Measurements from ENCODE around the gene RGS17.
"Not testable (repeated sequence)": the region's sequence is repeated elsewhere in the genome, so short reads cannot be mapped to it uniquely, and the experiment has no call there.

RGS17 gene

GRCh38 chr6:153126218-153126617, 4.9 kb downstream of the RGS17 start:
- no peak for FAIRE-seq
- DNase-seq (ENCODE audit: low spot score) = no peak

GRCh38 chr6:153125032-153125431, 6.0 kb downstream of the RGS17 start:
- DNase-seq (ENCODE audit: low spot score) = no peak

GRCh38 chr6:153123801-153124200, 7.3 kb downstream of the RGS17 start:
- DNase-seq (ENCODE audit: low spot score) = no peak
- FAIRE-seq = no peak

More at GRCh38 chr6:153125032-153125431, 6.0 kb downstream of the RGS17 start:
- no peak for FAIRE-seq

- no peak for DNase-seq (ENCODE audit: low spot score)
- FAIRE-seq = no peak
These were observed 9.8 kb downstream of the RGS17 start for GRCh38 chr6:153121311-153121710.

- DNase-seq (ENCODE audit: low spot score) = peak; percentile 10
- no peak for FAIRE-seq
These were observed 12.8 kb downstream of the RGS17 start for GRCh38 chr6:153117986-153118879.

GRCh38 chr6:153111082-153111481, 20.0 kb downstream of the RGS17 start:
- FAIRE-seq; DNase-seq (ENCODE audit: low spot score): not testable (repeated sequence)

- DNase-seq (ENCODE audit: low spot score); FAIRE-seq: not testable (repeated sequence)
These were observed 20.5 kb downstream of the RGS17 start for GRCh38 chr6:153110612-153111011.

GRCh38 chr6:153108315-153108714, 22.8 kb downstream of the RGS17 start:
- no peak for FAIRE-seq
- DNase-seq (ENCODE audit: low spot score) = peak; percentile 10

GRCh38 chr6:153106021-153106420, 25.1 kb downstream of the RGS17 start:
- FAIRE-seq (no peak), DNase-seq (ENCODE audit: low spot score) (no peak)

- no peak for FAIRE-seq
- no peak for DNase-seq (ENCODE audit: low spot score)
These were observed 26.9 kb downstream of the RGS17 start for GRCh38 chr6:153104220-153104619.

GRCh38 chr6:153103319-153103655, 27.8 kb downstream of the RGS17 start:
- DNase-seq (ENCODE audit: low spot score) = no peak
- FAIRE-seq = no peak

GRCh38 chr6:153102605-153103318, 28.3 kb downstream of the RGS17 start:
- no peak for DNase-seq (ENCODE audit: low spot score)
- no peak for FAIRE-seq

- DNase-seq (ENCODE audit: low spot score) (no peak), FAIRE-seq (no peak)
These were observed 29.6 kb downstream of the RGS17 start for GRCh38 chr6:153101461-153101860.

GRCh38 chr6:153099636-153100035, 31.4 kb downstream of the RGS17 start:
- no peak for DNase-seq (ENCODE audit: low spot score)
- no peak for FAIRE-seq

GRCh38 chr6:153096792-153097191, 34.3 kb downstream of the RGS17 start:
- no peak for DNase-seq (ENCODE audit: low spot score)
- FAIRE-seq = no peak

- FAIRE-seq (no peak), DNase-seq (ENCODE audit: low spot score) (no peak)
These were observed 35.1 kb downstream of the RGS17 start for GRCh38 chr6:153096031-153096430.

GRCh38 chr6:153092082-153093013, 38.7 kb downstream of the RGS17 start:
- FAIRE-seq (no peak), DNase-seq (ENCODE audit: low spot score) (peak; percentile 12)

- no peak for FAIRE-seq
These were observed 40.7 kb downstream of the RGS17 start for GRCh38 chr6:153090241-153090930.

GRCh38 chr6:153088796-153089195, 42.3 kb downstream of the RGS17 start:
- FAIRE-seq (no peak), DNase-seq (ENCODE audit: low spot score) (no peak)

More at GRCh38 chr6:153090241-153090930, 40.7 kb downstream of the RGS17 start:
- peak; percentile 30 for DNase-seq (ENCODE audit: low spot score)

GRCh38 chr6:153087436-153087835, 43.6 kb downstream of the RGS17 start:
- DNase-seq (ENCODE audit: low spot score) = no peak
- FAIRE-seq = no peak

Data from urothelium cell line (cell line).